GM12878 (cell line): ENCODE measurements around the gene GATA3. TPM values are rescaled to one million over a fixed set of nuclear protein-coding genes. Genes with fewer than 3 reads are reported as not detected.

Experiments
- ATAC-seq: fragments of 200-7000 bp; cut with Tn5 transposase; 3 replicates; pipeline ENCODE4 v1.9.1; 2020; ENCODE audit warnings: mild to moderate bottlenecking, moderate library complexity
- BruUV-seq: library from RNA; stranded (reverse); fragments of 400-500 nt; replicated peaks from 2 replicates; lab custom pipeline; 2021; lab: Mats Ljungman, UMichigan
- CTCF ChIA-PET: fragments of 300-600 bp; sonication (Branson Sonifier 250); formaldehyde crosslinking; extraction: SDS; loops from one replicate; lab custom pipeline; 2021; ENCODE audit warnings: inconsistent platforms; lab: Yijun Ruan, JAX
- POLR2A ChIA-PET: fragments of 350-600 bp; formaldehyde crosslinking; extraction: SDS; loops from one replicate; lab custom pipeline; 2021; ENCODE audit warnings: inconsistent platforms; lab: Charles Lee
- RAD21 ChIA-PET: fragments of 300-600 bp; sonication (Branson Sonifier 250); formaldehyde crosslinking; loops from one replicate; lab custom pipeline; 2023; ENCODE audit warnings: antibody characterized with exemption; ENCODE audit not compliant: unreplicated experiment; lab: Charles Lee
- SMC1A ChIA-PET: fragments of 300-600 bp; sonication (Branson Sonifier 250); formaldehyde crosslinking; loops from one replicate; lab custom pipeline; 2023; ENCODE audit not compliant: unreplicated experiment, uncharacterized antibody; lab: Charles Lee
- DNase-seq: peaks from one replicate; pipeline ENCODE4 v3.0.0-alpha.2; 2011; ENCODE audit warnings: low read depth, low spot score
- FAIRE-seq: peaks from 3 replicates; lab custom pipeline; 2011; peaks lifted over from hg19 to GRCh38; lab: Jason Lieb, UNC
- H2AFZ ChIP-seq: 2 replicates; pipeline ENCODE4 v1.6.0; 2011; ENCODE audit warnings: low read depth, low read length, control low read depth; ENCODE audit not compliant: control insufficient read depth
- H3K27ac ChIP-seq: 2 replicates; pipeline ENCODE4 v1.5.1; 2011; ENCODE audit warnings: control low read depth; ENCODE audit not compliant: control insufficient read depth, insufficient read depth
- H3K27me3 ChIP-seq, 2 experiments: replicated peaks in 1 of 2; 2 replicates each; pipeline versions ENCODE4 v1.6.0 to v1.6.1; 2011; ENCODE audit warnings: low read length in 1 of 2; ENCODE audit not compliant: control insufficient read depth in 2 of 2, insufficient read depth in 2 of 2
- H3K36me3 ChIP-seq, 2 experiments: 2 replicates each; pipeline ENCODE4 v1.5.1; 2011; ENCODE audit warnings: low read length in 1 of 2; ENCODE audit not compliant: control insufficient read depth in 2 of 2, insufficient read depth in 2 of 2
- H3K4me1 ChIP-seq: 2 replicates; pipeline ENCODE4 v1.6.1; 2011; ENCODE audit warnings: mild to moderate bottlenecking, low read length, moderate library complexity, mixed read lengths; ENCODE audit not compliant: control insufficient read depth, insufficient read depth
- H3K4me2 ChIP-seq: 2 replicates; pipeline ENCODE4 v1.6.0; 2011; ENCODE audit warnings: control low read depth; ENCODE audit not compliant: control insufficient read depth, insufficient read depth
- H3K4me3 ChIP-seq: fragments of 200-600 bp; sonication (generic); 2 replicates; pipeline ENCODE4 v1.5.1; 2016
- H3K79me2 ChIP-seq: 2 replicates; pipeline ENCODE4 v1.6.0; 2011; ENCODE audit warnings: low read length; ENCODE audit not compliant: control insufficient read depth, insufficient read depth
- H3K9ac ChIP-seq: 2 replicates; pipeline ENCODE4 v1.8.0; 2011; ENCODE audit warnings: low read length, control low read depth, mixed read lengths; ENCODE audit not compliant: control insufficient read depth, insufficient read depth
- H3K9me3 ChIP-seq: replicated peaks from 3 replicates; pipeline ENCODE4 v1.5.1; 2011; ENCODE audit warnings: mild to moderate bottlenecking, low read length; ENCODE audit not compliant: control insufficient read depth, insufficient read depth
- H4K20me1 ChIP-seq: 2 replicates; pipeline ENCODE4 v1.6.0; 2011; ENCODE audit not compliant: control insufficient read depth, insufficient read depth
- BHLHE40 ChIP-seq, 2 experiments: fragments of 450-650 bp in 1 of 2; IDR thresholded peaks; 2 replicates each; pipeline ENCODE4 v1.6.1; 2011 to 2017; ENCODE audit warnings: low read depth in 2 of 2, borderline replicate concordance in 1 of 2, improper control_type of control experiment in 1 of 2, low read length in 1 of 2, mild to moderate bottlenecking in 1 of 2
- BRCA1 ChIP-seq: IDR thresholded peaks from 2 replicates; pipeline ENCODE4 v1.6.1; 2011; ENCODE audit warnings: low read depth, low read length, improper control_type of control experiment
- CBX3 ChIP-seq: fragments of 200-600 bp; sonication (generic); IDR thresholded peaks from 2 replicates; pipeline ENCODE4 v1.6.1; 2016; ENCODE audit warnings: low read depth, borderline replicate concordance
- CUX1 ChIP-seq: IDR thresholded peaks from 2 replicates; pipeline ENCODE4 v1.6.1; 2012; ENCODE audit warnings: improper control_type of control experiment, low read depth, low read length; ENCODE audit not compliant: insufficient replicate concordance
- ETV6 ChIP-seq, 2 experiments: fragments of 450-650 bp in 1 of 2; IDR thresholded peaks in 1 of 2; conservative IDR thresholded peaks in 1 of 2; 2 replicates each; pipeline ENCODE4 v1.6.1; 2014; ENCODE audit warnings: antibody characterized with exemption in 1 of 2, borderline replicate concordance in 1 of 2, low read depth in 1 of 2, mild to moderate bottlenecking in 1 of 2, moderate library complexity in 1 of 2
- FOXM1 ChIP-seq: IDR thresholded peaks from 2 replicates; pipeline ENCODE4 v1.6.1; 2012; ENCODE audit warnings: low read depth, mild to moderate bottlenecking, inconsistent platforms, low read length, moderate library complexity
- GATAD2B ChIP-seq: fragments of 450-650 bp; conservative IDR thresholded peaks from 2 replicates; pipeline ENCODE4 v1.6.1; 2017; ENCODE audit warnings: low read depth, mild to moderate bottlenecking, moderate library complexity
- IKZF1 ChIP-seq: fragments of 450-650 bp; conservative IDR thresholded peaks from 2 replicates; pipeline ENCODE4 v1.6.1; 2017; ENCODE audit warnings: antibody characterized with exemption, mild to moderate bottlenecking
- IRF3 ChIP-seq: fragments of 450-650 bp; IDR thresholded peaks from 2 replicates; pipeline ENCODE4 v1.6.1; 2014; ENCODE audit warnings: mild to moderate bottlenecking
- RAD51 ChIP-seq: fragments of 450-650 bp; IDR thresholded peaks from 2 replicates; pipeline ENCODE4 v1.6.1; 2016; ENCODE audit warnings: moderate library complexity, mild to moderate bottlenecking, inconsistent platforms
- RFX5 ChIP-seq: IDR thresholded peaks from 2 replicates; pipeline ENCODE4 v1.6.1; 2011; ENCODE audit warnings: low read depth, low read length, improper control_type of control experiment
- SPI1 ChIP-seq: IDR thresholded peaks from 2 replicates; pipeline ENCODE4 v1.6.1; 2011; ENCODE audit warnings: low read depth, mild to moderate bottlenecking, low read length, moderate library complexity, borderline replicate concordance; ENCODE audit not compliant: insufficient read depth
- SREBF1 ChIP-seq: IDR thresholded peaks from 2 replicates; pipeline ENCODE4 v1.6.1; 2012; ENCODE audit warnings: mild to moderate bottlenecking, low read length
- SUPT20H ChIP-seq: IDR thresholded peaks from 2 replicates; pipeline ENCODE4 v1.6.1; 2011; ENCODE audit warnings: low read depth, mild to moderate bottlenecking, low read length, moderate library complexity, borderline replicate concordance; ENCODE audit not compliant: control insufficient read depth
- WRNIP1 ChIP-seq: IDR thresholded peaks from 2 replicates; pipeline ENCODE4 v1.6.1; 2011; ENCODE audit warnings: low read depth, low read length, improper control_type of control experiment, borderline replicate concordance
- ZNF274 ChIP-seq: IDR thresholded peaks from one replicate; pipeline ENCODE4 v1.8.0; 2011; ENCODE audit not compliant: insufficient read length, insufficient read depth
- WGBS: methylation state at CpG from one replicate; pipeline ENCODE4 v1.1.6; 2016; ENCODE audit warnings: low lambda C conversion rate; ENCODE audit not compliant: insufficient replicate concordance, insufficient coverage; ENCODE audit errors: missing lambda C conversion rate; 5-methylcytosine and 5-hydroxymethylcytosine counted together
- in situ Hi-C: fragments of 300-500 bp; cut with MboI; formaldehyde crosslinking; loops from 9 replicates; pipeline ENCODE4 v1.14.3; 2018; ENCODE audit warnings: mixed read lengths
- intact Hi-C: fragments of 100-400 bp; cut with micrococcal nuclease; formaldehyde crosslinking; loops from one replicate; pipeline ENCODE4 v1.14.2; 2022; ENCODE audit not compliant: unreplicated experiment
- polyA plus RNA-seq, 11 experiments: library from polyadenylated mRNA; depleted of rRNA in 4 of 11; unstranded in 6 of 11; stranded (reverse) in 5 of 11; fragments of >200 nt; fragmentation: Nextera tagmentation in 4 of 11; fragmentation: Illumina TruSeq in 1 of 11; extraction: Ambion mirVana in 4 of 11; extraction: Trizol in 1 of 11; gene quantifications; 1 replicate in 1 of 11; 2 replicates in 10 of 11; pipeline versions ENCODE4 v1.2.1 to v1.2.3, GENCODE V29; 2011 to 2016; ENCODE audit warnings: inconsistent platforms in 2 of 11, missing spikeins in 2 of 11, low read depth in 1 of 11
- total RNA-seq, 4 experiments: library from RNA; depleted of rRNA in 3 of 4; stranded (reverse); fragments of >200 nt in 3 of 4; fragmentation: Illumina TruSeq in 1 of 4; extraction: Trizol in 1 of 4; gene quantifications; 2 replicates each; pipeline versions ENCODE4 v1.2.1 to v1.2.3, GENCODE V29; 2013 to 2021

GATA3 gene
- total and polyA plus RNA-seq, 10 of the 15 experiments (the other 5 are each of a cell fraction or from before 2014, with no cell fraction given) = 0.08 to 0.80 (median 0.29) TPM

GRCh38 chr10:8073691-8074416, 19.4 kb downstream of the GATA3 start (continued):
- TF ChIP-seq ETV6 (conservative IDR thresholded peaks at IDR 0.05 in 1 of 2, IDR thresholded peaks at IDR 0.05 in 1 of 2; ENCODE audit: borderline replicate concordance in 1 of 2, low read depth in 1 of 2) = no peak
- no peak for TF ChIP-seq CBX3
- TF ChIP-seq SUPT20H = no peak

GRCh38 chr10:8074881-8075280, 20.4 kb downstream of the GATA3 start:
- no peak overlapping the region for H3K4me2 ChIP-seq
- ChIA-PET SMC1A (interaction anchor here (0.6 kb wide), 1 partner anchor 254 kb away, joined by 3 read pairs; no protein-coding TSS in a partner anchor), CTCF (interaction anchor here (0.6 to 0.7 kb wide), 2 partner anchors 190 to 1138 kb away, joined by 3 to 5 read pairs; no protein-coding TSS in a partner anchor), POLR2A (no interaction called here), RAD21 (interaction anchor here (1.1 kb wide), 1 partner anchor 14 kb away, joined by 4 read pairs; no protein-coding TSS in a partner anchor)
- ATAC-seq (no peak), DNase-seq (no peak), FAIRE-seq (no peak)
- no peaks in the 10 kb centered on the region for H4K20me1 ChIP-seq
- no peaks in the 10 kb centered on the region for H3K79me2 ChIP-seq
- no TSS peak for BruUV-seq
- no peaks in the 10 kb centered on the region for H3K27me3 ChIP-seq
- H3K9ac ChIP-seq = no peak overlapping the region
- no peaks in the 10 kb centered on the region; a peak in 1 of 4 replicates for H3K36me3 ChIP-seq
- in situ Hi-C loops = no loop called here
- H3K9me3 ChIP-seq = no peaks in the 10 kb centered on the region
- H2AFZ ChIP-seq = no peak overlapping the region
- 62% methylated on average over 14 of the region's 14 CpGs for WGBS
- intact Hi-C loops = no loop called here
- no peaks in the 10 kb centered on the region for H3K4me1 ChIP-seq
- H3K4me3 ChIP-seq = no peak overlapping the region
- H3K27ac ChIP-seq = no peak overlapping the region
- TF ChIP-seq CUX1 = no peak
- TF ChIP-seq SPI1 = no peak
- no peak for TF ChIP-seq ZNF274
- no peak for TF ChIP-seq WRNIP1
- no peak for TF ChIP-seq GATAD2B
- no peak for TF ChIP-seq BHLHE40 (IDR thresholded peaks at IDR 0.05; ENCODE audit: borderline replicate concordance in 1 of 2, low read depth in 2 of 2, low read length in 1 of 2)
- TF ChIP-seq FOXM1 = no peak
- TF ChIP-seq RFX5 = no peak
- TF ChIP-seq SREBF1 = no peak
- no peak for TF ChIP-seq RAD51
- no peak for TF ChIP-seq BRCA1
- TF ChIP-seq IRF3 = no peak
- TF ChIP-seq IKZF1 = no peak
